ENCODE measurements around the gene MPEG1. TPM values are rescaled to one million over a fixed set of nuclear protein-coding genes. Genes with fewer than 3 reads are reported as not detected.

MPEG1 gene
- polyA plus RNA-seq, 1 experiment, result not detected

GRCh38 chr11:59192446-59193020 is 20.2 kb downstream of the MPEG1 start:
- DNase-seq (ENCODE audit: low read depth, low spot score), result no peak
- no peak overlapping the region for H3K27ac ChIP-seq (ENCODE audit: low read depth, low read length)
- TF ChIP-seq CTCF (IDR thresholded peaks at IDR 0.05; ENCODE audit: low read depth, low read length), result no peak
- POLR2A ChIA-PET, result no interaction called here
- CTCF ChIA-PET, result interaction anchor here (1.1 to 3.6 kb wide), 4 partner anchors 13 to 31 kb away, joined by 3 to 29 read pairs (median 16); partner anchors contain the start of gene DTX4
- H3K27me3 ChIP-seq (ENCODE audit: control insufficient read depth, insufficient read depth, low read length), result no peaks in the 10 kb centered on the region
- no peak overlapping the region for H3K4me3 ChIP-seq (ENCODE audit: low read depth, low read length)
- H3K9me3 ChIP-seq (ENCODE audit: control insufficient read depth, insufficient read depth, low read length), result no peaks in the 10 kb centered on the region

GRCh38 chr11:59191890-59192289 is 20.8 kb downstream of the MPEG1 start:
- no peak for DNase-seq (ENCODE audit: low read depth, low spot score)
- H3K27ac ChIP-seq (ENCODE audit: low read depth, low read length), result no peak overlapping the region
- no peak for TF ChIP-seq CTCF (IDR thresholded peaks at IDR 0.05; ENCODE audit: low read depth, low read length)
- no peaks in the 10 kb centered on the region for H3K27me3 ChIP-seq (ENCODE audit: control insufficient read depth, insufficient read depth, low read length)
- ChIA-PET CTCF (interaction anchor here (1.1 to 3.6 kb wide), 4 partner anchors 14 to 32 kb away, joined by 3 to 29 read pairs (median 16); partner anchors contain the start of gene DTX4), POLR2A (no interaction called here)
- no peaks in the 10 kb centered on the region for H3K9me3 ChIP-seq (ENCODE audit: control insufficient read depth, insufficient read depth, low read length)
- no peak overlapping the region for H3K4me3 ChIP-seq (ENCODE audit: low read depth, low read length)

GRCh38 chr11:59191095-59191494 is 21.6 kb downstream of the MPEG1 start:
- CTCF ChIA-PET, result interaction anchor here (1.1 to 9.9 kb wide), 3 partner anchors 15 to 30 kb away, joined by 3 to 151 read pairs (median 15); partner anchors contain the start of gene DTX4
- Histone ChIP-seq H3K4me3 (ENCODE audit: low read depth, low read length) (no peak overlapping the region), H3K9me3 (ENCODE audit: control insufficient read depth, insufficient read depth, low read length) (no peaks in the 10 kb centered on the region), H3K27me3 (ENCODE audit: control insufficient read depth, insufficient read depth, low read length) (no peaks in the 10 kb centered on the region), H3K27ac (ENCODE audit: low read depth, low read length) (no peak overlapping the region)
- POLR2A ChIA-PET, result no interaction called here
- DNase-seq (ENCODE audit: low read depth, low spot score), result no peak
- no peak for TF ChIP-seq CTCF (IDR thresholded peaks at IDR 0.05; ENCODE audit: low read depth, low read length)

- ChIA-PET CTCF (interaction anchor here (0.8 to 9.9 kb wide), 5 partner anchors 8 to 31 kb away, joined by 3 to 151 read pairs (median 5); partner anchors contain the start of gene DTX4), POLR2A (no interaction called here)
- H3K9me3 ChIP-seq (ENCODE audit: control insufficient read depth, insufficient read depth, low read length), result no peaks in the 10 kb centered on the region
- no peak overlapping the region for H3K4me3 ChIP-seq (ENCODE audit: low read depth, low read length)
- H3K27me3 ChIP-seq (ENCODE audit: control insufficient read depth, insufficient read depth, low read length), result no peaks in the 10 kb centered on the region
- TF ChIP-seq CTCF (IDR thresholded peaks at IDR 0.05; ENCODE audit: low read depth, low read length), result no peak
- no peak for DNase-seq (ENCODE audit: low read depth, low spot score)
- H3K27ac ChIP-seq (ENCODE audit: low read depth, low read length), result no peak overlapping the region
These were observed 22.7 kb downstream of the MPEG1 start for GRCh38 chr11:59189986-59190385.

- TF ChIP-seq CTCF (IDR thresholded peaks at IDR 0.05; ENCODE audit: low read depth, low read length), result no peak
- no peaks in the 10 kb centered on the region for H3K27me3 ChIP-seq (ENCODE audit: control insufficient read depth, insufficient read depth, low read length)
- CTCF ChIA-PET, result interaction anchor here (4.7 to 9.9 kb wide), 2 partner anchors 16 to 31 kb away, joined by 17 to 151 read pairs; partner anchors contain the start of gene DTX4
- H3K9me3 ChIP-seq (ENCODE audit: control insufficient read depth, insufficient read depth, low read length), result no peaks in the 10 kb centered on the region
- DNase-seq (ENCODE audit: low read depth, low spot score), result no peak
- no peak overlapping the region for H3K4me3 ChIP-seq (ENCODE audit: low read depth, low read length)
- POLR2A ChIA-PET, result no interaction called here
- peak overlapping the region; percentile 13 for H3K27ac ChIP-seq (ENCODE audit: low read depth, low read length)
These were observed 23.8 kb downstream of the MPEG1 start for GRCh38 chr11:59188954-59189353.
